SU-DHL-6 (cell line): ENCODE data around the gene RD3L.

Source experiments
- CTCF ChIP-seq: fragments of 200-600 bp; sonication (generic); IDR thresholded peaks from one replicate; pipeline ENCODE4 v1.5.1; 2017; ENCODE audit warnings: antibody characterized with exemption, mild to moderate bottlenecking, low read length, moderate library complexity; ENCODE audit not compliant: insufficient read depth, poor library complexity, severe bottlenecking
- EZH2phosphoT487 ChIP-seq: fragments of 200-600 bp; sonication (generic), shearing (Covaris generic); conservative IDR thresholded peaks from 2 replicates; pipeline ENCODE4 v1.6.1; 2018; ENCODE audit warnings: mild to moderate bottlenecking, antibody characterized with exemption, low read length, moderate library complexity, mixed read lengths

DNA sequence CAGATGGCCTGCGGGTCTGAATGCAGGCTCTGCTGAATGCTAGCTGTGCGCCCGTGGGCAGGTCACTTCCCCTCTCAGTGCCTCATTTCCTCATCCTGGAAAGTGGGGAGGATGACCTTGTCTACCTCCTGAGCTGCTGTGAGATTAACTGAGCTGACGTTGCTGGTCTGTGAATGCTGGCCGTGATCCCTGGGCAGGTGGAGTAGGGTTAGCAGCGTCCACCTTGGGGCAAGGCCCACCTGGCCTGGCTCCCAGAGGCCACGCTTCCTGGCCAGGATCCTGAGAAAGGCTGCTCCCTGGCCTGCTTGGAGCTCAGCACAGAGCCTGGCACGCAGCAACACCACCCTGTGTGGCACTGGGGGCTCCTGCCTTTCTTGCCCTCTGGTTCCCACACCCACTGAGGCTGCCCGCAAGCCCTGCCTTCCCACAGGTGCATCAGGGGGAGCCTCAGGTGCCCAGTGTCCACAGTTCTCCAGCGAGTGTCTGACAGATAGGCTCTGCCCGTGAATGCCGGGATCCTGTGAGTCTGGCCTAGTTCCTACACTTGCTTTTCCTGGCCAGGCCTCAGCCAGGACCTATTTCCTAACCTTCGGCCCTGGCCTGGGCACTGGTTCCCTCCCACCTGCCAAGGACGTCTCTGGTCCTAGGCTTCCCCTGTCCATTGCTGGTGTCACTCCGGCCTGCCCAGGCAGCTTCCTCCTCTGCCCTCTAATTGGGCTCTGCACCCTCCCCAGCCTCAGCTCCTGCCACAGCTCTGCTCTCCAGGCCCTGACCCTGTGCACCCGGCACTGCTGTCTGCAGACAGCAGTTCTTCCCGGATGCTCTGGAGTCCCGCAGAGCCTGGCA is 51.3 kb downstream of the RD3L start:
- no peak for TF ChIP-seq CTCF
- TF ChIP-seq EZH2phosphoT487: no peak
